ENCODE measurements around the gene MCM3AP.

The MCM3AP gene

GRCh38 chr21:46295177-46295770, 9.9 kb upstream of the MCM3AP start:
- Histone ChIP-seq H3K36me3 (ENCODE audit: control insufficient read depth, insufficient read depth, low read length) (peaks cover 21% of the 10 kb centered on the region), H3K4me3 (ENCODE audit: insufficient read depth, low read depth, low read length) (no peak overlapping the region), H3K27ac (ENCODE audit: insufficient read depth, low read depth, low read length, poor library complexity, severe bottlenecking) (peak overlapping the region; percentile 26), H3K4me1 (ENCODE audit: control insufficient read depth, insufficient read depth, low read length) (peaks cover 13% of the 10 kb centered on the region), H3K9me3 (ENCODE audit: control insufficient read depth, low read length) (no peaks in the 10 kb centered on the region), H3K27me3 (ENCODE audit: control insufficient read depth, insufficient read depth, low read length, poor library complexity, severe bottlenecking) (no peaks in the 10 kb centered on the region)
- 55 to 56% methylated on average over 8 of the region's 9 CpGs for WGBS, 2 experiments

GRCh38 chr21:46294647-46295176, 9.3 kb upstream of the MCM3AP start:
- Histone ChIP-seq H3K4me1 (ENCODE audit: control insufficient read depth, insufficient read depth, low read length) (peaks cover 13% of the 10 kb centered on the region), H3K4me3 (ENCODE audit: insufficient read depth, low read depth, low read length) (no peak overlapping the region)

DNA sequence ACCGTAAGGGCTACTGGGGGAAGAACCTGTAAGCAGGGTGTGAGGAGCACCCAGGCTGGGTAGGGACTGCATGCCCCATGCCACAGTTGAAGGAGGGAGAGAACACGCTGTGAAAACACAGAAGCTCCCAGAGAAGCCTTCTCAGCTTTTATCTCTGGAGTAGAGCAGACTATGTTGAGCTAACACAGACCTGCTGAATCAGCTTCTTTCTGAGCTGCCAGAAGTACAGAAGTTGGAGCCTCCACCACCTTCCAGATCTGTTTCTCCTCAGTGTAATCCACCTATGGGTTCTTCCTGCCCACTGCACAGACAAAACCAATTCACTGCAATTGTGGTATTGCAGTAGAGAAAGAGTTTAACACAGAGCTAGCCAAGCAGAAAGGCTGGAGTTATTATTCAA, 6.2 kb upstream of the MCM3AP start:
- Histone ChIP-seq H3K9me3 (ENCODE audit: control insufficient read depth, low read length) (no peaks in the 10 kb centered on the region), H3K27ac (ENCODE audit: insufficient read depth, low read depth, low read length, poor library complexity, severe bottlenecking) (no peak overlapping the region), H3K27me3 (ENCODE audit: control insufficient read depth, insufficient read depth, low read length, poor library complexity, severe bottlenecking) (no peaks in the 10 kb centered on the region), H3K4me1 (ENCODE audit: control insufficient read depth, insufficient read depth, low read length) (peaks cover 15% of the 10 kb centered on the region), H3K36me3 (ENCODE audit: control insufficient read depth, insufficient read depth, low read length) (peaks cover 5% of the 10 kb centered on the region), H3K4me3 (ENCODE audit: insufficient read depth, low read depth, low read length) (no peak overlapping the region)
- WGBS, 2 experiments: 98 to 100% methylated on average over 2 of the region's 2 CpGs

More at GRCh38 chr21:46294647-46295176, 9.3 kb upstream of the MCM3AP start:
- Histone ChIP-seq H3K36me3 (ENCODE audit: control insufficient read depth, insufficient read depth, low read length) (peaks cover 15% of the 10 kb centered on the region), H3K9me3 (ENCODE audit: control insufficient read depth, low read length) (no peaks in the 10 kb centered on the region), H3K27me3 (ENCODE audit: control insufficient read depth, insufficient read depth, low read length, poor library complexity, severe bottlenecking) (no peaks in the 10 kb centered on the region), H3K27ac (ENCODE audit: insufficient read depth, low read depth, low read length, poor library complexity, severe bottlenecking) (no peak overlapping the region)
- 83 to 85% methylated on average over 10 of the region's 10 CpGs for WGBS, 2 experiments

GRCh38 chr21:46289655-46290179, 4.3 kb upstream of the MCM3AP start:
- H3K36me3 ChIP-seq (ENCODE audit: control insufficient read depth, insufficient read depth, low read length): peaks cover 5% of the 10 kb centered on the region
- peaks cover 3% of the 10 kb centered on the region for H3K4me1 ChIP-seq (ENCODE audit: control insufficient read depth, insufficient read depth, low read length)
- no peak overlapping the region for H3K27ac ChIP-seq (ENCODE audit: insufficient read depth, low read depth, low read length, poor library complexity, severe bottlenecking)
- no peaks in the 10 kb centered on the region for H3K27me3 ChIP-seq (ENCODE audit: control insufficient read depth, insufficient read depth, low read length, poor library complexity, severe bottlenecking)
- no peak overlapping the region for H3K4me3 ChIP-seq (ENCODE audit: insufficient read depth, low read depth, low read length)
- H3K9me3 ChIP-seq (ENCODE audit: control insufficient read depth, low read length): no peaks in the 10 kb centered on the region
- WGBS, 2 experiments: 82 to 84% methylated on average over 6 of the region's 6 CpGs

GRCh38 chr21:46287541-46287940, 2.1 kb upstream of the MCM3AP start:
- no peak overlapping the region for H3K4me3 ChIP-seq (ENCODE audit: insufficient read depth, low read depth, low read length)
- H3K27ac ChIP-seq (ENCODE audit: insufficient read depth, low read depth, low read length, poor library complexity, severe bottlenecking): no peak overlapping the region
- 94 to 95% methylated on average over 10 of the region's 10 CpGs for WGBS, 2 experiments

DNA sequence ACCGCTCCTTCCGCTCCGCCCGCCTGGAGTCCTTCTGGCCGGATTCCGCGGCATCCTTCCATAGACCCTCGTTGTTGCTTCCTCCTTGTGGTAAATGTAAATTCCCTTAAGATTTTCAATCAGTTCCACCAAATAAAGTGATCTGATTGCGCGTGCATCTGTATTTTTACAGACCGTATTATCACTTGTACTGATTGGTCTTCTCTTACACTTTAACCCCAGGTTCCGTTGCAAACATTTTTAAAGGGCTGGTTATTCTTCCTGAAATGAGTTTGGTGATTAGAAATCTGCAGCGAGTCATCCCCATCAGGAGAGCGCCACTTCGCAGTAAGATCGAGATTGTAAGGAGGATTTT, 1.2 kb upstream of the MCM3AP start:
- Histone ChIP-seq H3K27me3 (ENCODE audit: control insufficient read depth, insufficient read depth, low read length, poor library complexity, severe bottlenecking) (no peaks in the 10 kb centered on the region), H3K9me3 (ENCODE audit: control insufficient read depth, low read length) (no peaks in the 10 kb centered on the region), H3K4me3 (ENCODE audit: insufficient read depth, low read depth, low read length) (peak overlapping the region; percentile 86), H3K27ac (ENCODE audit: insufficient read depth, low read depth, low read length, poor library complexity, severe bottlenecking) (peak overlapping the region; percentile 91), H3K36me3 (ENCODE audit: control insufficient read depth, insufficient read depth, low read length) (peaks cover 12% of the 10 kb centered on the region), H3K4me1 (ENCODE audit: control insufficient read depth, insufficient read depth, low read length) (peaks cover 12% of the 10 kb centered on the region)
- 1% methylated on average over 16 of the region's 16 CpGs for WGBS, 2 experiments

More at GRCh38 chr21:46287541-46287940, 2.1 kb upstream of the MCM3AP start:
- Histone ChIP-seq H3K36me3 (ENCODE audit: control insufficient read depth, insufficient read depth, low read length) (peaks cover 12% of the 10 kb centered on the region), H3K27me3 (ENCODE audit: control insufficient read depth, insufficient read depth, low read length, poor library complexity, severe bottlenecking) (no peaks in the 10 kb centered on the region), H3K9me3 (ENCODE audit: control insufficient read depth, low read length) (no peaks in the 10 kb centered on the region), H3K4me1 (ENCODE audit: control insufficient read depth, insufficient read depth, low read length) (peaks cover 12% of the 10 kb centered on the region)

DNA sequence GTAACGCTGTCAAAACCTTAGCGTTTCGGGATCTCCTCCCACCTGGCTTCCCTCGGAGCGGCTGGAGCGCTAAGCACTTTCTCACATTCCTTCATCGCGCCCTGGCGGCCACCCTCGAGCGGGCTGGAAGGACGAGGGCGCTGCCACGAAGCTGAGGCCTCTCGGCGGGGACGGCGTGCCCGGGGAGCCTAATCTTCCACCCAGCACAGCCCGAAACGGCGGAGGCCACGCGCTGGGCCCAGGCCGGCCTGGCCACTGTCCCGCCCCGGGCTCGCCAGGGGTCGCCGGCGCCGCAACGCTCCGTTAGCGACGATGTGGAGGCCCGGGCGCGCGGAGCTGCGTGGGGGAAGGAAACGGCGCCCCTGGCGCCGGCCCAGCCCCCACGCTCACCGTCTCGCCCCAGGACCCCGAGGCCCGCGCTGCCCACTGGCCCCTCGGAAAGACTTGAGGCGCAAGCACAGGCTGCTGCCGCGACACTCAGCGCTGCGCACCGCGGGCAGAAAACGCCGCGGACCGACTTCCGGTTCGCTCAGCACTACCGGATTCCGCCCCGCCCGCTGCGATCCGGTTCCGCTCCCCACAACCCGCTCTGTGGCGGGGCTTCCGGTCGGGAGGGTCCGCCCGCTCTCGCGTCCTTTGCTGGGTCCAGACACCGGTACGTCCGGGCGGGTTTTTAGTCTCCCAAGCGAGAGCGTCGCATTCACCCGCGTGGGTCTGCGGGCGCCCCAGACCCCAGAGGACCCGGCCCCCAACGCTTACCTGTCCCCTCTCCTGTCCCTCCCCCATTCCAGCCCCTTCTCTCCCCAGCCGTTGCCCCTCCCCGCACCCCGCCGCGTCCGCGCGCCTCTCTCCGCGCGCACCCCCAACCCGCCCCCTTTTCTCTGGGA, 593 bp upstream of the MCM3AP start, which contains the start of gene YBEY:
Gene YBEY (plus strand): TSS at position 582 of the 887 bp plus-strand sequence. CDS start 572 bp downstream, outside the sequence.
- H3K27me3 ChIP-seq (ENCODE audit: control insufficient read depth, insufficient read depth, low read length, poor library complexity, severe bottlenecking): no peaks in the 10 kb centered on the region
- H3K27ac ChIP-seq (ENCODE audit: insufficient read depth, low read depth, low read length, poor library complexity, severe bottlenecking): peak within 1 kb of the TSS; percentile 91
- peaks cover 12% of the 10 kb centered on the region for H3K36me3 ChIP-seq (ENCODE audit: control insufficient read depth, insufficient read depth, low read length)
- peaks cover 12% of the 10 kb centered on the region for H3K4me1 ChIP-seq (ENCODE audit: control insufficient read depth, insufficient read depth, low read length)
- no peaks in the 10 kb centered on the region for H3K9me3 ChIP-seq (ENCODE audit: control insufficient read depth, low read length)
- H3K4me3 ChIP-seq (ENCODE audit: insufficient read depth, low read depth, low read length): peak within 1 kb of the TSS; percentile 86
- WGBS, 2 experiments: 0% methylated on average over 105 of the region's 105 CpGs

- H3K27ac ChIP-seq (ENCODE audit: insufficient read depth, low read depth, low read length, poor library complexity, severe bottlenecking): no peak overlapping the region
- H3K27me3 ChIP-seq (ENCODE audit: control insufficient read depth, insufficient read depth, low read length, poor library complexity, severe bottlenecking): no peaks in the 10 kb centered on the region
- H3K36me3 ChIP-seq (ENCODE audit: control insufficient read depth, insufficient read depth, low read length): peaks cover 17% of the 10 kb centered on the region
- H3K4me1 ChIP-seq (ENCODE audit: control insufficient read depth, insufficient read depth, low read length): peaks cover 12% of the 10 kb centered on the region
- WGBS, 2 experiments: 91 to 94% methylated on average over 1 of the region's 1 CpG
- no peaks in the 10 kb centered on the region for H3K9me3 ChIP-seq (ENCODE audit: control insufficient read depth, low read length)
- no peak overlapping the region for H3K4me3 ChIP-seq (ENCODE audit: insufficient read depth, low read depth, low read length)
These were observed 678 bp downstream of the MCM3AP start for GRCh38 chr21:46284733-46285132.

DNA sequence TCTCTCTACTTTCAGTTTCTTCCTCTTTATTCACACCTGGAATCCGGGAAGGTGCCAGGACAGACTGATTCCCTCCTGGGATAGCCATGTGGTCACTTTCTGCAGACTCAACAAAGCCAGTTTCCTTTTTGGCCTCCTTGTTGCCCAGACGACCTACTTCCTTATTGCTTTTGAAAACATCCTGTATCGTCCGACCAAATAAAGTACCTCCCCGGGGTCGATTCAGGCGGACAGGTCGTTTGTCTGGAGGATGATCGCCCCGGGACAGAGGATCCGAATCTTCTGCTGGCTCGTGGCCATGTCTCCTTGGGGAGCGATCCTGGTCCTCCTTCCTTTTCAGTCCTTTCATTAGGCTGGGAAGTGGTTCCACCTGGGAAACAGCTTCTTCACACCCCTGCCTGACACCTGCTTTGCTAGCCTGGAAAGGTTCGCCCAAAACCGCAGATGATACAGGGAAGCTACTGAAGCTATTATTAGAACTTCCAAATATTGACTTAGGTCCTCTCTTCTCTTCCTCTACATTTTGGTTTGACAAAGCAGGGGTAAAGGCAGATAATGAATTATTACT, 1.2 kb downstream of the MCM3AP start:
- no peak overlapping the region for H3K4me3 ChIP-seq (ENCODE audit: insufficient read depth, low read depth, low read length)
- no peaks in the 10 kb centered on the region for H3K27me3 ChIP-seq (ENCODE audit: control insufficient read depth, insufficient read depth, low read length, poor library complexity, severe bottlenecking)
- H3K27ac ChIP-seq (ENCODE audit: insufficient read depth, low read depth, low read length, poor library complexity, severe bottlenecking): no peak overlapping the region
- peaks cover 23% of the 10 kb centered on the region for H3K36me3 ChIP-seq (ENCODE audit: control insufficient read depth, insufficient read depth, low read length)
- peaks cover 12% of the 10 kb centered on the region for H3K4me1 ChIP-seq (ENCODE audit: control insufficient read depth, insufficient read depth, low read length)
- no peaks in the 10 kb centered on the region for H3K9me3 ChIP-seq (ENCODE audit: control insufficient read depth, low read length)
- 95 to 96% methylated on average over 15 of the region's 15 CpGs for WGBS, 2 experiments

Data from ectodermal cell (in vitro differentiated cells).